Liver (tissue), 9 donors: ENCODE measurements around the gene CDH16. TPM values are rescaled to one million over a fixed set of nuclear protein-coding genes. Genes with fewer than 3 reads are reported as not detected.

Source experiments
- DNase-seq: peaks from one replicate; pipeline ENCODE4 v3.0.0-alpha.2; 2017; ENCODE audit warnings: low spot score
- H3K27ac ChIP-seq, 2 donors: one replicate each; pipeline ENCODE4 v1.7.0; 2013; ENCODE audit warnings: inconsistent platforms in 2 of 2, low read length in 2 of 2, control low read depth in 1 of 2, low read depth in 1 of 2, mild to moderate bottlenecking in 1 of 2
- H3K27me3 ChIP-seq, 4 donors: one replicate each; pipeline versions ENCODE4 v1.6.1 to v1.7.0; 2013; ENCODE audit warnings: low read length in 3 of 4, inconsistent platforms in 1 of 4, mild to moderate bottlenecking in 1 of 4, moderate library complexity in 1 of 4; ENCODE audit not compliant: control insufficient read depth in 4 of 4, insufficient read depth in 4 of 4
- H3K36me3 ChIP-seq, 4 donors: one replicate each; pipeline versions ENCODE4 v1.6.1 to v1.7.0; 2013; ENCODE audit warnings: low read length in 3 of 4, mild to moderate bottlenecking in 3 of 4, low read depth in 1 of 4, moderate library complexity in 1 of 4; ENCODE audit not compliant: control insufficient read depth in 4 of 4, insufficient read depth in 3 of 4
- H3K4me1 ChIP-seq, 4 donors: one replicate each; pipeline versions ENCODE4 v1.6.1 to v1.7.0; 2013; ENCODE audit warnings: low read length in 3 of 4, mild to moderate bottlenecking in 3 of 4, moderate library complexity in 1 of 4; ENCODE audit not compliant: control insufficient read depth in 4 of 4, insufficient read depth in 4 of 4
- H3K4me3 ChIP-seq, 3 donors: one replicate each; pipeline versions ENCODE4 v1.6.1 to v1.7.0; 2013; ENCODE audit warnings: low read length in 3 of 3, control low read depth in 1 of 3, low read depth in 1 of 3, mild to moderate bottlenecking in 1 of 3
- H3K9ac ChIP-seq, 2 donors: one replicate each; pipeline ENCODE4 v1.7.0; 2013; ENCODE audit warnings: low read length in 2 of 2, mild to moderate bottlenecking in 2 of 2, moderate library complexity in 2 of 2, control low read depth in 1 of 2, low read depth in 1 of 2
- H3K9me3 ChIP-seq, 4 donors: one replicate each; pipeline versions ENCODE4 v1.6.1 to v1.7.0; 2013; ENCODE audit warnings: low read length in 3 of 4; ENCODE audit not compliant: control insufficient read depth in 4 of 4
- EGR1 ChIP-seq, 2 donors: IDR thresholded peaks; 2 replicates each; pipeline ENCODE4 v1.6.1; 2016 to 2018; ENCODE audit warnings: antibody characterized with exemption in 2 of 2, low read depth in 2 of 2
- FOXA2 ChIP-seq: IDR thresholded peaks from 2 replicates; pipeline ENCODE4 v1.6.1; 2016; ENCODE audit warnings: antibody characterized with exemption
- JUND ChIP-seq, 2 donors: IDR thresholded peaks; 2 replicates each; pipeline ENCODE4 v1.6.1; 2016; ENCODE audit warnings: antibody characterized with exemption in 2 of 2
- RAD21 ChIP-seq, 2 donors: IDR thresholded peaks; 2 replicates each; pipeline ENCODE4 v1.6.1; 2016; ENCODE audit warnings: antibody characterized with exemption in 2 of 2, mild to moderate bottlenecking in 2 of 2
- REST ChIP-seq: IDR thresholded peaks from 2 replicates; pipeline ENCODE4 v1.6.1; 2016; ENCODE audit warnings: antibody characterized with exemption, mild to moderate bottlenecking
- RXRA ChIP-seq, 2 donors: IDR thresholded peaks; 2 replicates each; pipeline ENCODE4 v1.6.1; 2017 to 2018; ENCODE audit warnings: antibody characterized with exemption in 2 of 2, mild to moderate bottlenecking in 1 of 2
- SP1 ChIP-seq: IDR thresholded peaks from 2 replicates; pipeline ENCODE4 v1.6.1; 2018; ENCODE audit warnings: antibody characterized with exemption, mild to moderate bottlenecking
- TAF1 ChIP-seq: conservative IDR thresholded peaks from 2 replicates; pipeline ENCODE4 v1.6.1; 2016; ENCODE audit warnings: antibody characterized with exemption, mild to moderate bottlenecking
- YY1 ChIP-seq: IDR thresholded peaks from 2 replicates; pipeline ENCODE4 v1.6.1; 2016; ENCODE audit warnings: antibody characterized with exemption, mild to moderate bottlenecking
- ZBTB33 ChIP-seq: IDR thresholded peaks from 2 replicates; pipeline ENCODE4 v1.6.1; 2016; ENCODE audit warnings: antibody characterized with exemption
- WGBS: extraction: QIAGEN DNeasy Blood & Tissue Kit; methylation state at CpG from one replicate; pipeline ENCODE4 v1.1.7; 2013; 5-methylcytosine and 5-hydroxymethylcytosine counted together
- polyA plus RNA-seq, 2 donors: library from polyadenylated mRNA; stranded (reverse) in 1 of 2; unstranded in 1 of 2; fragments of 200-250 nt in 1 of 2; fragments of >200 nt in 1 of 2; fragmentation: Nextera tagmentation in 1 of 2; extraction: Ambion mirVana in 1 of 2; gene quantifications; one replicate each; pipeline versions ENCODE4 v1.2.1 to v1.2.3, GENCODE V29; 2013 to 2015
- total RNA-seq, 2 donors: library from RNA; depleted of rRNA; stranded (reverse); fragments of >200 nt; gene quantifications; one replicate each; pipeline ENCODE4 v1.2.3, GENCODE V29; 2014
- TF ChIP-seq, protein P1 (sequence below): fragments of 150-350 bp; IDR thresholded peaks from 2 replicates; pipeline ENCODE4 v1.5.1; 2017; ENCODE audit warnings: improper control_type of control experiment, low read depth, low read length; ENCODE audit not compliant: missing input control
- TF ChIP-seq, protein P2 (sequence below): IDR thresholded peaks from 2 replicates; pipeline ENCODE4 v1.6.1; 2016; ENCODE audit warnings: antibody characterized with exemption
- TF ChIP-seq, protein P3 (sequence below): IDR thresholded peaks from 2 replicates; pipeline ENCODE4 v1.6.1; 2016; ENCODE audit warnings: antibody characterized with exemption
- donor health status: healthy.
- donor health status: healthy.
- donor health status: healthy.
- donor health status: healthy.
- donor health status: healthy.

CDH16 gene
- total and polyA plus RNA-seq, 4 donors: 0.56 TPM; not detected in 3

- TF ChIP-seq, protein P1, sequence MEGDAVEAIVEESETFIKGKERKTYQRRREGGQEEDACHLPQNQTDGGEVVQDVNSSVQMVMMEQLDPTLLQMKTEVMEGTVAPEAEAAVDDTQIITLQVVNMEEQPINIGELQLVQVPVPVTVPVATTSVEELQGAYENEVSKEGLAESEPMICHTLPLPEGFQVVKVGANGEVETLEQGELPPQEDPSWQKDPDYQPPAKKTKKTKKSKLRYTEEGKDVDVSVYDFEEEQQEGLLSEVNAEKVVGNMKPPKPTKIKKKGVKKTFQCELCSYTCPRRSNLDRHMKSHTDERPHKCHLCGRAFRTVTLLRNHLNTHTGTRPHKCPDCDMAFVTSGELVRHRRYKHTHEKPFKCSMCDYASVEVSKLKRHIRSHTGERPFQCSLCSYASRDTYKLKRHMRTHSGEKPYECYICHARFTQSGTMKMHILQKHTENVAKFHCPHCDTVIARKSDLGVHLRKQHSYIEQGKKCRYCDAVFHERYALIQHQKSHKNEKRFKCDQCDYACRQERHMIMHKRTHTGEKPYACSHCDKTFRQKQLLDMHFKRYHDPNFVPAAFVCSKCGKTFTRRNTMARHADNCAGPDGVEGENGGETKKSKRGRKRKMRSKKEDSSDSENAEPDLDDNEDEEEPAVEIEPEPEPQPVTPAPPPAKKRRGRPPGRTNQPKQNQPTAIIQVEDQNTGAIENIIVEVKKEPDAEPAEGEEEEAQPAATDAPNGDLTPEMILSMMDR: no peak
Observed at GRCh38 chr16:66882702-66883101, 36.0 kb downstream of the CDH16 start (continued).

- Histone ChIP-seq H3K36me3 (peaks cover 4 to 23% (median 15%) of the 10 kb centered on the region in 4 donors), H3K27me3 (no peaks in the 10 kb centered on the region), H3K9me3 (no peaks in the 10 kb centered on the region), H3K4me3 (no peak overlapping the region), H3K9ac (no peak overlapping the region), H3K27ac (peak overlapping the region in 1 of 2 donors; percentile 2), H3K4me1 (peaks cover 3 to 21% (median 17%) of the 10 kb centered on the region in 4 donors)
- no peak for TF ChIP-seq YY1
- TF ChIP-seq, protein P1: no peak
- TF ChIP-seq, protein P2, sequence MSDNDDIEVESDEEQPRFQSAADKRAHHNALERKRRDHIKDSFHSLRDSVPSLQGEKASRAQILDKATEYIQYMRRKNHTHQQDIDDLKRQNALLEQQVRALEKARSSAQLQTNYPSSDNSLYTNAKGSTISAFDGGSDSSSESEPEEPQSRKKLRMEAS: no peak
- no peak for TF ChIP-seq TAF1
- TF ChIP-seq, protein P3, sequence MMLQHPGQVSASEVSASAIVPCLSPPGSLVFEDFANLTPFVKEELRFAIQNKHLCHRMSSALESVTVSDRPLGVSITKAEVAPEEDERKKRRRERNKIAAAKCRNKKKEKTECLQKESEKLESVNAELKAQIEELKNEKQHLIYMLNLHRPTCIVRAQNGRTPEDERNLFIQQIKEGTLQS: no peak
- TF ChIP-seq ZBTB33: no peak
- no peak for TF ChIP-seq RAD21 (IDR thresholded peaks at IDR 0.05)
- 90% methylated on average over 8 of the region's 8 CpGs for WGBS
- no peak for DNase-seq
Observed at GRCh38 chr16:66881964-66882508, 36.6 kb downstream of the CDH16 start.

DNA sequence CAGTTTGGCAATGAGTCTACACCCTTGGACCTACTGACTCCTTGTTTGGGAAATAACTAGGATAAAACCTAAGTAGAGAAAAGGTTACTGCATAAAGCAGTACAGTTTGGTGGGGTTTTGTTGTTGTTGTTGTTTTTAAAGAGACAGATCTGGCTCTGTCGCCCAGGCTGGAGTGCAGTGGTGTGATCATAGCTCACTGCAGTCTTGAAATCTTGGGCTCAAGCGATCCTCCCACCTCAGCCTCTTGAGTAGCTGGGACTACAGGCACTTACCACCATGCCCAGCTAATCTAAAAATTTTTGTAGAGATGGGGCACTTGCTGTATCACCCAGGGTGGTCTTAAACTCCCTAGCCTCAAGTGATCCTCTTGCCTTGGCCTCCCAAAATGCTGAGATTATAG, 37.1 kb downstream of the CDH16 start:
- Histone ChIP-seq H3K4me3 (peak overlapping the region in 1 of 3 donors; percentile 74), H3K36me3 (peaks cover 4 to 20% (median 13%) of the 10 kb centered on the region in 4 donors), H3K9ac (no peak overlapping the region), H3K27ac (peak overlapping the region in 1 of 2 donors; percentile 2), H3K27me3 (no peaks in the 10 kb centered on the region), H3K9me3 (no peaks in the 10 kb centered on the region), H3K4me1 (peaks cover 3 to 21% (median 17%) of the 10 kb centered on the region in 4 donors)
- WGBS: 69% methylated on average over 2 of the region's 2 CpGs
- DNase-seq: no peak
- TF ChIP-seq, protein P1: no peak
- TF ChIP-seq FOXA2 (no peak), ZBTB33 (no peak), EGR1 (IDR thresholded peaks at IDR 0.05; ENCODE audit: low read depth in 2 of 2) (no peak), SP1 (no peak), REST (no peak), JUND (IDR thresholded peaks at IDR 0.05) (no peak), RXRA (IDR thresholded peaks at IDR 0.05) (no peak)
- TF ChIP-seq, protein P3: no peak
